GM18868 (cell line): ENCODE measurements around the gene DCXR.

Experiments
- ATAC-seq: cut with Tn5 transposase; IDR thresholded peaks from one replicate; pipeline ENCODE4 v1.9.1; 2021; ENCODE audit warnings: mild to moderate bottlenecking, moderate library complexity; ENCODE audit not compliant: unreplicated experiment

The DCXR gene

GRCh38 chr17:82073446-82073845 is 35.9 kb upstream of the DCXR start:
- ATAC-seq: no peak

- ATAC-seq: no peak
Measured at GRCh38 chr17:82072827-82073226, 35.3 kb upstream of the DCXR start.

GRCh38 chr17:82070611-82071010 is 33.1 kb upstream of the DCXR start:
- no peak for ATAC-seq

GRCh38 chr17:82065638-82066303 is 28.3 kb upstream of the DCXR start, which contains the start of gene DUS1L:
Gene DUS1L (minus strand): TSS chr17:82065804. CDS start chr17:82065059, 745 bp downstream.
- peak; percentile 67 for ATAC-seq

GRCh38 chr17:82065193-82065637 is 27.7 kb upstream of the DCXR start:
- peak; percentile 8 for ATAC-seq

GRCh38 chr17:82064433-82065192 is 27.1 kb upstream of the DCXR start:
- no peak for ATAC-seq

GRCh38 chr17:82063424-82064415 is 26.2 kb upstream of the DCXR start:
- no peak for ATAC-seq

- no peak for ATAC-seq
Measured at GRCh38 chr17:82062984-82063368, 25.5 kb upstream of the DCXR start.

- no peak for ATAC-seq
Measured at GRCh38 chr17:82062076-82062983, 24.8 kb upstream of the DCXR start.

- no peak for ATAC-seq
Measured at GRCh38 chr17:82061047-82061925, 23.8 kb upstream of the DCXR start.

GRCh38 chr17:82060614-82061013 is 23.1 kb upstream of the DCXR start:
- no peak for ATAC-seq

GRCh38 chr17:82060001-82060380 is 22.5 kb upstream of the DCXR start:
- no peak for ATAC-seq

GRCh38 chr17:82059272-82060000 is 21.9 kb upstream of the DCXR start:
- no peak for ATAC-seq

- no peak for ATAC-seq
Measured at GRCh38 chr17:82058855-82059249, 21.4 kb upstream of the DCXR start.

GRCh38 chr17:82058230-82058854 is 20.8 kb upstream of the DCXR start:
- no peak for ATAC-seq

GRCh38 chr17:82056729-82057621 is 19.5 kb upstream of the DCXR start:
- no peak for ATAC-seq
